ENCODE results near the gene MBD3. TPM values are rescaled to one million over a fixed set of nuclear protein-coding genes. Genes with fewer than 3 reads are reported as not detected.

The MBD3 gene
- total and polyA plus RNA-seq, 2 donors: 64.8 to 99.9 TPM

GRCh38 chr19:1580382-1580781 lies 12.3 kb downstream of the MBD3 start:
- Histone ChIP-seq H3K27ac (ENCODE audit: low read depth in 1 of 2, low read length in 1 of 2) (no peak overlapping the region), H3K9me3 (ENCODE audit: control insufficient read depth in 2 of 2, insufficient read depth in 1 of 2, low read length in 1 of 2) (peaks cover 0 to 1% of the 10 kb centered on the region in 2 donors), H3K36me3 (ENCODE audit: control insufficient read depth in 2 of 2, insufficient read depth in 2 of 2, low read length in 1 of 2) (peaks cover 84 to 92% of the 10 kb centered on the region in 2 donors), H3K27me3 (ENCODE audit: control insufficient read depth in 2 of 2, insufficient read depth in 1 of 2, low read length in 1 of 2) (no peaks in the 10 kb centered on the region), H3K4me1 (ENCODE audit: control insufficient read depth in 2 of 2, insufficient read depth in 2 of 2, low read length in 2 of 2) (no peaks in the 10 kb centered on the region), H3K4me3 (ENCODE audit: low read length in 2 of 2) (no peak overlapping the region)
- WGBS: 97% methylated on average over 20 of the region's 20 CpGs
- no peak for DNase-seq (ENCODE audit: low read depth in 6 of 9, low spot score in 9 of 9)

- Histone ChIP-seq H3K4me1 (ENCODE audit: control insufficient read depth in 2 of 2, insufficient read depth in 2 of 2, low read length in 2 of 2) (no peaks in the 10 kb centered on the region), H3K27me3 (ENCODE audit: control insufficient read depth in 2 of 2, insufficient read depth in 1 of 2, low read length in 1 of 2) (no peaks in the 10 kb centered on the region), H3K4me3 (ENCODE audit: low read length in 2 of 2) (no peak overlapping the region), H3K27ac (ENCODE audit: low read depth in 1 of 2, low read length in 1 of 2) (no peak overlapping the region), H3K36me3 (ENCODE audit: control insufficient read depth in 2 of 2, insufficient read depth in 2 of 2, low read length in 1 of 2) (peaks cover 76 to 83% of the 10 kb centered on the region in 2 donors), H3K9me3 (ENCODE audit: control insufficient read depth in 2 of 2, insufficient read depth in 1 of 2, low read length in 1 of 2) (peaks cover 0 to 1% of the 10 kb centered on the region in 2 donors)
- no peak for DNase-seq (ENCODE audit: low read depth in 6 of 9, low spot score in 9 of 9)
- 97% methylated on average over 20 of the region's 20 CpGs for WGBS
Measured at GRCh38 chr19:1579222-1579621, 13.4 kb downstream of the MBD3 start.

- 97% methylated on average over 49 of the region's 49 CpGs for WGBS
- Histone ChIP-seq H3K27ac (ENCODE audit: low read depth in 1 of 2, low read length in 1 of 2) (no peak overlapping the region), H3K9me3 (ENCODE audit: control insufficient read depth in 2 of 2, insufficient read depth in 1 of 2, low read length in 1 of 2) (peaks cover 0 to 1% of the 10 kb centered on the region in 2 donors), H3K4me3 (ENCODE audit: low read length in 2 of 2) (no peak overlapping the region), H3K36me3 (ENCODE audit: control insufficient read depth in 2 of 2, insufficient read depth in 2 of 2, low read length in 1 of 2) (peaks cover 66 to 72% of the 10 kb centered on the region in 2 donors), H3K27me3 (ENCODE audit: control insufficient read depth in 2 of 2, insufficient read depth in 1 of 2, low read length in 1 of 2) (no peaks in the 10 kb centered on the region), H3K4me1 (ENCODE audit: control insufficient read depth in 2 of 2, insufficient read depth in 2 of 2, low read length in 2 of 2) (no peaks in the 10 kb centered on the region)
- no peak for DNase-seq (ENCODE audit: low read depth in 6 of 9, low spot score in 9 of 9)
Measured at GRCh38 chr19:1577929-1578618, 14.6 kb downstream of the MBD3 start.

GRCh38 chr19:1577090-1577928 lies 15.4 kb downstream of the MBD3 start:
- no peak for DNase-seq (ENCODE audit: low read depth in 6 of 9, low spot score in 9 of 9)
- Histone ChIP-seq H3K36me3 (ENCODE audit: control insufficient read depth in 2 of 2, insufficient read depth in 2 of 2, low read length in 1 of 2) (peaks cover 58 to 65% of the 10 kb centered on the region in 2 donors), H3K4me3 (ENCODE audit: low read length in 2 of 2) (no peak overlapping the region), H3K4me1 (ENCODE audit: control insufficient read depth in 2 of 2, insufficient read depth in 2 of 2, low read length in 2 of 2) (no peaks in the 10 kb centered on the region), H3K27me3 (ENCODE audit: control insufficient read depth in 2 of 2, insufficient read depth in 1 of 2, low read length in 1 of 2) (no peaks in the 10 kb centered on the region), H3K9me3 (ENCODE audit: control insufficient read depth in 2 of 2, insufficient read depth in 1 of 2, low read length in 1 of 2) (peaks cover 0 to 1% of the 10 kb centered on the region in 2 donors), H3K27ac (ENCODE audit: low read depth in 1 of 2, low read length in 1 of 2) (no peak overlapping the region)
- 93% methylated on average over 41 of the region's 41 CpGs for WGBS

GRCh38 chr19:1576242-1577089 lies 16.2 kb downstream of the MBD3 start:
- Histone ChIP-seq H3K4me1 (ENCODE audit: control insufficient read depth in 2 of 2, insufficient read depth in 2 of 2, low read length in 2 of 2) (no peaks in the 10 kb centered on the region), H3K9me3 (ENCODE audit: control insufficient read depth in 2 of 2, insufficient read depth in 1 of 2, low read length in 1 of 2) (peaks cover under 1 to 1% of the 10 kb centered on the region in 2 donors), H3K27ac (ENCODE audit: low read depth in 1 of 2, low read length in 1 of 2) (no peak overlapping the region), H3K4me3 (ENCODE audit: low read length in 2 of 2) (no peak overlapping the region), H3K27me3 (ENCODE audit: control insufficient read depth in 2 of 2, insufficient read depth in 1 of 2, low read length in 1 of 2) (peaks cover 0 to 2% of the 10 kb centered on the region in 2 donors), H3K36me3 (ENCODE audit: control insufficient read depth in 2 of 2, insufficient read depth in 2 of 2, low read length in 1 of 2) (peaks cover 51 to 57% of the 10 kb centered on the region in 2 donors)
- DNase-seq (ENCODE audit: low read depth in 6 of 9, low spot score in 9 of 9): no peak
- 97% methylated on average over 30 of the region's 30 CpGs for WGBS

- no peaks in the 10 kb centered on the region for H3K4me1 ChIP-seq (ENCODE audit: control insufficient read depth in 2 of 2, insufficient read depth in 2 of 2, low read length in 2 of 2)
- H3K9me3 ChIP-seq (ENCODE audit: control insufficient read depth in 2 of 2, insufficient read depth in 1 of 2, low read length in 1 of 2): peaks cover 1 to 2% of the 10 kb centered on the region in 2 donors
- H3K36me3 ChIP-seq (ENCODE audit: control insufficient read depth in 2 of 2, insufficient read depth in 2 of 2, low read length in 1 of 2): peaks cover 42 to 48% of the 10 kb centered on the region in 2 donors
- no peak for DNase-seq (ENCODE audit: low read depth in 6 of 9, low spot score in 9 of 9)
- 97% methylated on average over 22 of the region's 22 CpGs for WGBS
- H3K4me3 ChIP-seq (ENCODE audit: low read length in 2 of 2): no peak overlapping the region
- H3K27me3 ChIP-seq (ENCODE audit: control insufficient read depth in 2 of 2, insufficient read depth in 1 of 2, low read length in 1 of 2): peaks cover 0 to 8% of the 10 kb centered on the region in 2 donors
- H3K27ac ChIP-seq (ENCODE audit: low read depth in 1 of 2, low read length in 1 of 2): no peak overlapping the region
Measured at GRCh38 chr19:1575323-1576241, 17.1 kb downstream of the MBD3 start.

- WGBS: 95% methylated on average over 34 of the region's 34 CpGs
- Histone ChIP-seq H3K4me3 (ENCODE audit: low read length in 2 of 2) (no peak overlapping the region), H3K4me1 (ENCODE audit: control insufficient read depth in 2 of 2, insufficient read depth in 2 of 2, low read length in 2 of 2) (peaks cover 0 to 2% of the 10 kb centered on the region in 2 donors), H3K9me3 (ENCODE audit: control insufficient read depth in 2 of 2, insufficient read depth in 1 of 2, low read length in 1 of 2) (peaks cover 1 to 2% of the 10 kb centered on the region in 2 donors), H3K27me3 (ENCODE audit: control insufficient read depth in 2 of 2, insufficient read depth in 1 of 2, low read length in 1 of 2) (peaks cover 0 to 15% of the 10 kb centered on the region in 2 donors), H3K36me3 (ENCODE audit: control insufficient read depth in 2 of 2, insufficient read depth in 2 of 2, low read length in 1 of 2) (peaks cover 32 to 39% of the 10 kb centered on the region in 2 donors), H3K27ac (ENCODE audit: low read depth in 1 of 2, low read length in 1 of 2) (no peak overlapping the region)
- DNase-seq (ENCODE audit: low read depth in 6 of 9, low spot score in 9 of 9): no peak
Measured at GRCh38 chr19:1574354-1575136, 18.1 kb downstream of the MBD3 start.

Measured in thymus (tissue), 11 donors.